ENCODE measurements around the gene NELFB. TPM values are rescaled to one million over a fixed set of nuclear protein-coding genes. Genes with fewer than 3 reads are reported as not detected.

The NELFB gene
- total and polyA plus RNA-seq, 9 of the 15 experiments (the other 6 are each of a cell fraction or from before 2014, with no cell fraction given) = 0.24 to 84.0 (median 29.7) TPM

- FAIRE-seq (no peak), DNase-seq (ENCODE audit: extremely low read depth in 1 of 4, low spot score in 3 of 4) (no peak), ATAC-seq (no peak)
- Histone ChIP-seq H3K36me3 (ENCODE audit: control insufficient read depth, insufficient read depth, low read length) (peaks cover 7% of the 10 kb centered on the region), H3K9me1 (ENCODE audit: control insufficient read depth, insufficient read depth, low read length) (no peaks in the 10 kb centered on the region), H4K20me1 (replicated peaks; ENCODE audit: control insufficient read depth, insufficient read depth, low read length) (no peaks in the 10 kb centered on the region; the same call in 1 of the 2 replicates), H3K4me1 (replicated peaks in 1 of 2; ENCODE audit: control insufficient read depth in 2 of 2, insufficient read depth in 2 of 2, low read length in 2 of 2) (peaks cover 13 to 74% of the 10 kb centered on the region in 2 experiments), H3K4me3 (no peak overlapping the region), H3K9me3 (replicated peaks; ENCODE audit: control insufficient read depth, insufficient read depth, low read depth, low read length) (no peaks in the 10 kb centered on the region), H3K9ac (ENCODE audit: insufficient read depth in 1 of 2, low read depth in 2 of 2, low read length in 2 of 2) (peak overlapping the region in 1 of 2 experiments; percentile 65; a peak in 2 of 4 replicates), H2AFZ (ENCODE audit: low read depth, low read length) (no peak overlapping the region), H3K4me2 (ENCODE audit: insufficient read depth, low read length) (no peak overlapping the region), H3K79me2 (ENCODE audit: control insufficient read depth, insufficient read depth, low read length) (peaks cover 27% of the 10 kb centered on the region), H3K27ac (ENCODE audit: extremely low read depth, low read depth, low read length) (no peak overlapping the region), H3K27me3 (ENCODE audit: control insufficient read depth in 2 of 2, insufficient read depth in 2 of 2, low read length in 2 of 2) (no peaks in the 10 kb centered on the region)
- WGBS (ENCODE audit: insufficient coverage, low coverage, missing lambda C conversion rate) = 78% methylated on average over 13 of the region's 22 CpGs
- intact Hi-C loops (cut with micrococcal nuclease) = no loop called here
- in situ Hi-C loops (cut with MboI) = no loop called here
- ChIA-PET POLR2A (interaction anchor here (8.3 kb wide), 1 partner anchor 9 kb away, joined by 221 read pairs; the partner anchor contains the start of gene TUBB4B), CTCF (ENCODE audit: low intra/inter-chr PET ratio) (no interaction called here)
- no TSS peak for BruUV-seq (replicated peaks)
- TF ChIP-seq PHB (CRISPR knock-in tag; IDR thresholded peaks at IDR 0.05) (no peak), POLR2G (IDR thresholded peaks at IDR 0.05; ENCODE audit: low read depth, low read length) (0 out of 2 replicates have a peak, but pooled peaks have one; percentile 35)
- TF ChIP-seq, protein P1, sequence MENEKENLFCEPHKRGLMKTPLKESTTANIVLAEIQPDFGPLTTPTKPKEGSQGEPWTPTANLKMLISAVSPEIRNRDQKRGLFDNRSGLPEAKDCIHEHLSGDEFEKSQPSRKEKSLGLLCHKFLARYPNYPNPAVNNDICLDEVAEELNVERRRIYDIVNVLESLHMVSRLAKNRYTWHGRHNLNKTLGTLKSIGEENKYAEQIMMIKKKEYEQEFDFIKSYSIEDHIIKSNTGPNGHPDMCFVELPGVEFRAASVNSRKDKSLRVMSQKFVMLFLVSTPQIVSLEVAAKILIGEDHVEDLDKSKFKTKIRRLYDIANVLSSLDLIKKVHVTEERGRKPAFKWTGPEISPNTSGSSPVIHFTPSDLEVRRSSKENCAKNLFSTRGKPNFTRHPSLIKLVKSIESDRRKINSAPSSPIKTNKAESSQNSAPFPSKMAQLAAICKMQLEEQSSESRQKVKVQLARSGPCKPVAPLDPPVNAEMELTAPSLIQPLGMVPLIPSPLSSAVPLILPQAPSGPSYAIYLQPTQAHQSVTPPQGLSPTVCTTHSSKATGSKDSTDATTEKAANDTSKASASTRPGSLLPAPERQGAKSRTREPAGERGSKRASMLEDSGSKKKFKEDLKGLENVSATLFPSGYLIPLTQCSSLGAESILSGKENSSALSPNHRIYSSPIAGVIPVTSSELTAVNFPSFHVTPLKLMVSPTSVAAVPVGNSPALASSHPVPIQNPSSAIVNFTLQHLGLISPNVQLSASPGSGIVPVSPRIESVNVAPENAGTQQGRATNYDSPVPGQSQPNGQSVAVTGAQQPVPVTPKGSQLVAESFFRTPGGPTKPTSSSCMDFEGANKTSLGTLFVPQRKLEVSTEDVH (IDR thresholded peaks at IDR 0.05; ENCODE audit: low read depth, partially characterized antibody) = no peak
Measured at GRCh38 chr9:137251490-137252268, 3.4 kb upstream of the NELFB start.
